ENCODE results near the gene OR6K2.

OR6K2 gene

DNA sequence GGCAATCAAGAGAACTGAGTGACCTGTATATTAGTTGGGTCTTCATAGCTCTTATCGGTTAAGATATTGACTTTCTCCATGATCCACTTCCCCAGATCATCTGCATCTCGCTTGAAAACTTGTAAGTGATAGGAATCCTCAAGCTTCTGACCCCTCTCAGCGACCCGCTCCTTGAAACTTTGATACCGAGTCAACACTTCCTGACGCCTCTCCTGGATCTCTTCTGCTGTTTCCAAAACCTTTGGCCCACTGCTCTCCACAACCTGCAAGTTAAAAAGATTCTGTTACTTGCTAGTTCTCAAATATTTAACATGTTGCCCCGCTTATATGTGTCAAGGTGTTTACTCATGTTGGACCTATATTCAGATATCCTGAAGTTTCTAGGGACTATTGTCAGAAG is 15.4 kb downstream of the OR6K2 start:
- no peak for DNase-seq (ENCODE audit: low spot score)

DNA sequence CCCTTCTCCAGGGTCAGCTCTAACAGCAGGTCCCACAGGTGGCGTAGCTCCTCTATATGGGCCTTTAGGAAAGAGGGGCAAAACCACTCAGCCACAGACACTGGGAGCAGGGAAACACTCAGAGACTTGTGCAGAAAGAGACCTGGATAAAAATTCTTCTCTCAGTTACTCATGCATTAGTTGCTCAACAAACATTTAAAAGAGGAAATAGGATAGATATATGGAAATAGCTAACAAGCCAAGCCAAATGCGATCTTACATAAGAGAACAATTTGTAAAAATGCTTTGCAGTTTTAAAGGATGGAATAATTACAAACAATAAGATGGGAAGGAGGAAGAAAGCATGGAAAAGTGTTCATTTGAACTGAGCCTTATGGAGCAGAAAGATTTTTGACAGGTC is 18.8 kb downstream of the OR6K2 start:
- no peak for DNase-seq (ENCODE audit: low spot score)

GRCh38 chr1:158679289-158679688 is 21.2 kb downstream of the OR6K2 start:
- DNase-seq (ENCODE audit: low spot score), result no peak

GRCh38 chr1:158675563-158676323 is 24.7 kb downstream of the OR6K2 start:
- peak; percentile 21 for DNase-seq (ENCODE audit: low spot score)

DNA sequence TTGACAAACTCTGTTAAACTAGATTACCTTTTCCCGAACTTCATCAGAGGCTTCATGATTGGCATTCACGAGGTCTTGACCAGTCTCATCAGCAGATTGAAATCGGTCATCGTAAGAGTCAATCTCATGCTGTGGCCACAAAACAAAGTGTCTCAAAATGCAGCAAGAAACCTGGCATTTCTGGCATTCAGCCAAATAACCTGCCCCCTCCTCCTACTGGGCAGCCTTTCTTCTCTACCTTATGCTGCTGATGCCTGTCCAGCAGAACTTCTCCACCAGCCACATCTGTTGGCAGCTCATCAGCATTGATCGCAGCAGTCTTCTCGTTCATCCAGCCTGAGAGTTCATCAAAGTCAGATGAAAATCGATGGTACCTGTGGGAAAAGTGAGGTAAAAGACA is 26.1 kb downstream of the OR6K2 start:
- DNase-seq (ENCODE audit: low spot score), result no peak

- DNase-seq (ENCODE audit: low spot score), result no peak
Observed at GRCh38 chr1:158666037-158666436, 34.4 kb downstream of the OR6K2 start.

GRCh38 chr1:158654571-158654970 is 45.9 kb downstream of the OR6K2 start:
- DNase-seq (ENCODE audit: low spot score), result no peak

DNA sequence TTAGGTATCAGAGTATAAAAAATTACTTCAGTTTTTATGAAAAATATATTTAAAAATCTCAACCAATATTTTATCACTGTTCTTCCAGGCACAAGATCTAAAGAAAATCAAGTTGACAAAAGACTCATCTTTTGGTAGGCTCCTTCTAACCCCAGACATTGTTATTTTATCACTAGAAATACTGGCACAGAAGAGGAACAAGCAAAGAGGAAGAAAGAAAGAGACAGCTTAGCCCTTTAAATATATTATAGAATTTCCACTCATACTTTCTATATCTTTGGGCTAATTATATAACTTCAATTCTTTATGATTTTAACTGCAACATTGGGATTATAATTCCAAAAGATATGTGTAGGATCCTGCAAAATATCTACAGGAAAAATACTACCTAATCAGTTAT is 46.4 kb downstream of the OR6K2 start:
- DNase-seq (ENCODE audit: low spot score), result no peak

GRCh38 chr1:158652721-158653334 is 47.6 kb downstream of the OR6K2 start:
- DNase-seq (ENCODE audit: low spot score), result no peak
